Fibroblast of villous mesenchyme (primary cell): Measurements from ENCODE around the gene CSTPP1. TPM values are rescaled to one million over a fixed set of nuclear protein-coding genes. Genes with fewer than 3 reads are reported as not detected.
"Not testable (repeated sequence)": the region's sequence is repeated elsewhere in the genome, so short reads cannot be mapped to it uniquely, and the experiment has no call there.

ENCODE experiments used
- DNase-seq: peaks from one replicate; pipeline ENCODE4 v3.0.0-alpha.2; 2010; ENCODE audit warnings: low read depth
- H3K4me3 ChIP-seq: 2 replicates; pipeline ENCODE4 v1.5.1; 2011; ENCODE audit warnings: low read depth, mild to moderate bottlenecking, low read length
- total RNA-seq: library from RNA; depleted of rRNA; stranded (reverse); fragments of >200 nt; gene quantifications from 2 replicates; pipeline ENCODE4 v1.2.3, GENCODE V29; 2012
- TF ChIP-seq, protein P1 (sequence below): IDR thresholded peaks from 2 replicates; pipeline ENCODE4 v1.5.1; 2012; ENCODE audit warnings: low read depth, mild to moderate bottlenecking, low read length; ENCODE audit not compliant: insufficient read depth

CSTPP1 gene
- total RNA-seq, 1 donor: 30.2 TPM

DNA sequence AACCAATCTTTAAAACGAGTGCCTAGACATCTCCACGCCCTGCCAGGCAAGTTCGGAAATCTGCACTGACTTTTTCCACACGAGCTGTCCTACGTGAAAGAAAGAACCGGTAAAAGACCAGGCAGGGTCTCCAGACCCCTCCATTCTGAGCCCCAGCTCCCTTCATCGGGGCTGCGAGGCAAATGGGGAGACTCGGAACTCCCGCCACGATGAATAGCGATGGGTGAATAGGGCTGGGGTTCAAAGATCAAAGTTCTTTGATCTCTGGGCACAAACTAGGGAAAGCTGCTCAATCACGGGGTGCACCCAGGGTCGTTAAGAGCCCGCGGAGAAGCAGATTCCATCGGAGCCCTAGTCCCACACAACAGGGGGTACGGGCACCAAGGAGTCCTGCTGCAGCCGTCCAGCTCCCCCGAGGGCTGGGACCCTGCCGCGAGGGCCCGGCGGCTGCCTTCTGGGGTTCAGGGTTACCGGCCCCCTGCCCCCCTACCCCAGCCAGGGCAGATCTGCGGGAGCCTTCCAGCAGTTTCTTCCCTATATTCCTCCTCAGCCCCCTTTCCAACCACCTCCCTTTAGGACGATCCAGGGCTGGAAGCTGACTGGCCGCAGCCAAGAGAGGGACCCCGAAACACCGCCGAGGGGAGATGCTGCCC lies 19.3 kb upstream of the CSTPP1 start:
- TF ChIP-seq, protein P1, sequence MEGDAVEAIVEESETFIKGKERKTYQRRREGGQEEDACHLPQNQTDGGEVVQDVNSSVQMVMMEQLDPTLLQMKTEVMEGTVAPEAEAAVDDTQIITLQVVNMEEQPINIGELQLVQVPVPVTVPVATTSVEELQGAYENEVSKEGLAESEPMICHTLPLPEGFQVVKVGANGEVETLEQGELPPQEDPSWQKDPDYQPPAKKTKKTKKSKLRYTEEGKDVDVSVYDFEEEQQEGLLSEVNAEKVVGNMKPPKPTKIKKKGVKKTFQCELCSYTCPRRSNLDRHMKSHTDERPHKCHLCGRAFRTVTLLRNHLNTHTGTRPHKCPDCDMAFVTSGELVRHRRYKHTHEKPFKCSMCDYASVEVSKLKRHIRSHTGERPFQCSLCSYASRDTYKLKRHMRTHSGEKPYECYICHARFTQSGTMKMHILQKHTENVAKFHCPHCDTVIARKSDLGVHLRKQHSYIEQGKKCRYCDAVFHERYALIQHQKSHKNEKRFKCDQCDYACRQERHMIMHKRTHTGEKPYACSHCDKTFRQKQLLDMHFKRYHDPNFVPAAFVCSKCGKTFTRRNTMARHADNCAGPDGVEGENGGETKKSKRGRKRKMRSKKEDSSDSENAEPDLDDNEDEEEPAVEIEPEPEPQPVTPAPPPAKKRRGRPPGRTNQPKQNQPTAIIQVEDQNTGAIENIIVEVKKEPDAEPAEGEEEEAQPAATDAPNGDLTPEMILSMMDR: no peak

GRCh38 chr11:46917762-46918082 lies 18.8 kb upstream of the CSTPP1 start:
- TF ChIP-seq, protein P1: no peak
- DNase-seq: no peak
- H3K4me3 ChIP-seq: peak overlapping the region; percentile 72

More for the DNA sequence above, 19.3 kb upstream of the CSTPP1 start:
- no peak for DNase-seq
- H3K4me3 ChIP-seq: peak overlapping the region; percentile 72

- TF ChIP-seq, protein P1: no peak
- H3K4me3 ChIP-seq: peak within 1 kb of the TSS; percentile 72
- DNase-seq: peak; percentile 33
Observed at GRCh38 chr11:46918083-46918787, 18.3 kb upstream of the CSTPP1 start, which contains the start of gene LRP4. Gene LRP4 (minus strand): TSS chr11:46918550. CDS start chr11:46918379, 171 bp downstream.

DNA sequence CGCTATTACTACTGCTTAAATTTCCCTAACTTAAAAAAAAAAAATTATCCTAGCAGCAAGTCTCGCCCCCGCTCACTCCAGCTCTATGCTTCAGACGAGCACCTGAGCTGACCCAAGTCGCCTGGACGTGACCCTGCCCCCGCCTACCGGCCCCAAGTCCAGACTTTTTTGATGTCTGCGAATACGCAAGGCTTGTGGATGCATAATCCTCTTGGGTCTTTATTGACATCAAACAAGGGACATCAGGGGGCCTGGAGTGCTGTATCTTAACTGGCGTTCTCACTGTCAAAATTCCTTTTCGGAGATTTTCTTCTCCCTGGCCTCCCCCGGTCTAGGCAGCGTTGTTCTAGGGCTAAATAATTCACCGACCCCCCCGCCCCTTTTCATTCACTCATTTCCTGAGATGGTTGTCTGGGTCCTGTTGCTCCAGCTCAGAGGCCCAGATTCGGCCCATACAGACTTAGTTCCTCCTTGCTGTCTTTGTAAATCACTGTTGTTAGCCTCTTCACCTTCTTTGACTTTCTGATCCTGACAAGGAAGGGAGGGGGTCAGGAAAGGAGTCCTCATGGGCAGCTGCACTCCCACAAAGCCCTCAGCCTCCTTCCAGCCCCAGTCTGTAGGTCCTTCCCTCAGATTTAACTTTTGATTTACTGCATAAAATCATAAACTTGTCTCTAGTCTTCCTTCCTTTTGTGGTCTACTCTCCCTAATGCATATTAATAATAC lies 17.6 kb upstream of the CSTPP1 start:
- TF ChIP-seq, protein P1: no peak
- H3K4me3 ChIP-seq: peak overlapping the region; percentile 72
- no peak for DNase-seq

- TF ChIP-seq, protein P1: no peak
- peak; percentile 83 for DNase-seq
- H3K4me3 ChIP-seq: no peak overlapping the region
Observed at GRCh38 chr11:46920755-46921154, 15.8 kb upstream of the CSTPP1 start.

GRCh38 chr11:46927928-46928327 lies 8.6 kb upstream of the CSTPP1 start:
- DNase-seq, H3K4me3 ChIP-seq: not testable (repeated sequence)

- H3K4me3 ChIP-seq, DNase-seq: not testable (repeated sequence)
Observed at GRCh38 chr11:46928701-46929100, 7.9 kb upstream of the CSTPP1 start.

- TF ChIP-seq, protein P1: no peak
- H3K4me3 ChIP-seq: no peak overlapping the region
- peak; percentile 51 for DNase-seq
Observed at GRCh38 chr11:46930089-46930488, 6.5 kb upstream of the CSTPP1 start.
